HFFc6 (cell line): ENCODE data around the gene SPATS2L. TPM values are rescaled to one million over a fixed set of nuclear protein-coding genes. Genes with fewer than 3 reads are reported as not detected.

Source experiments
- DNase-seq: peaks from one replicate; pipeline ENCODE4 v3.0.0-alpha.2; 2018
- H3K27ac Mint-ChIP-seq: 2 replicates; pipeline ENCODE4 v1.8.0; 2020; ENCODE audit warnings: mild to moderate bottlenecking, mixed read lengths
- H3K27me3 Mint-ChIP-seq: 2 replicates; pipeline ENCODE4 v1.8.0; 2021; ENCODE audit warnings: mild to moderate bottlenecking, moderate library complexity, mixed read lengths; ENCODE audit not compliant: insufficient read depth
- H3K36me3 Mint-ChIP-seq: 2 replicates; pipeline ENCODE4 v1.8.0; 2021; ENCODE audit warnings: low read depth, mixed read lengths
- H3K4me1 Mint-ChIP-seq: 2 replicates; pipeline ENCODE4 v1.8.0; 2020; ENCODE audit warnings: low read depth, mixed read lengths
- H3K4me3 Mint-ChIP-seq: 2 replicates; pipeline ENCODE4 v1.8.0; 2020; ENCODE audit warnings: mild to moderate bottlenecking, moderate library complexity, mixed read lengths
- H3K9me3 Mint-ChIP-seq: 2 replicates; pipeline ENCODE4 v1.8.0; 2020; ENCODE audit warnings: mild to moderate bottlenecking, mixed read lengths
- total RNA-seq, 6 experiments: library from RNA; stranded (reverse); fragmentation: NEBNext Ultra II Directional; extraction: Animal tissue kit (Norgen Biotek cat#: 25700); gene quantifications; 2 replicates in 1 of 6; 3 replicates in 5 of 6; pipeline ENCODE4 v1.2.3, GENCODE V29; 2021
- TF ChIP-seq, protein P1 (sequence below): fragments of 200-600 bp; sonication (generic); IDR thresholded peaks from 2 replicates; pipeline ENCODE4 v1.5.0; 2021; ENCODE audit warnings: antibody characterized with exemption, mild to moderate bottlenecking

Gene SPATS2L
- total RNA-seq, 6 experiments from 2014 or later, result 146 to 205 (median 198) TPM

- H3K4me3 Mint-ChIP-seq, result no peak overlapping the region
- H3K27me3 Mint-ChIP-seq, result peaks cover 3% of the 10 kb centered on the region; the same call in 1 of the 2 replicates
- no peaks in the 10 kb centered on the region for H3K9me3 Mint-ChIP-seq
- TF ChIP-seq, protein P1, sequence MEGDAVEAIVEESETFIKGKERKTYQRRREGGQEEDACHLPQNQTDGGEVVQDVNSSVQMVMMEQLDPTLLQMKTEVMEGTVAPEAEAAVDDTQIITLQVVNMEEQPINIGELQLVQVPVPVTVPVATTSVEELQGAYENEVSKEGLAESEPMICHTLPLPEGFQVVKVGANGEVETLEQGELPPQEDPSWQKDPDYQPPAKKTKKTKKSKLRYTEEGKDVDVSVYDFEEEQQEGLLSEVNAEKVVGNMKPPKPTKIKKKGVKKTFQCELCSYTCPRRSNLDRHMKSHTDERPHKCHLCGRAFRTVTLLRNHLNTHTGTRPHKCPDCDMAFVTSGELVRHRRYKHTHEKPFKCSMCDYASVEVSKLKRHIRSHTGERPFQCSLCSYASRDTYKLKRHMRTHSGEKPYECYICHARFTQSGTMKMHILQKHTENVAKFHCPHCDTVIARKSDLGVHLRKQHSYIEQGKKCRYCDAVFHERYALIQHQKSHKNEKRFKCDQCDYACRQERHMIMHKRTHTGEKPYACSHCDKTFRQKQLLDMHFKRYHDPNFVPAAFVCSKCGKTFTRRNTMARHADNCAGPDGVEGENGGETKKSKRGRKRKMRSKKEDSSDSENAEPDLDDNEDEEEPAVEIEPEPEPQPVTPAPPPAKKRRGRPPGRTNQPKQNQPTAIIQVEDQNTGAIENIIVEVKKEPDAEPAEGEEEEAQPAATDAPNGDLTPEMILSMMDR, result no peak
- DNase-seq, result no peak
- no peaks in the 10 kb centered on the region for H3K36me3 Mint-ChIP-seq
- no peak overlapping the region for H3K27ac Mint-ChIP-seq
- H3K4me1 Mint-ChIP-seq, result peaks cover 4% of the 10 kb centered on the region; the same call in 1 of the 2 replicates
These were observed 34.2 kb upstream of the SPATS2L start for GRCh38 chr2:200272320-200272719.

- TF ChIP-seq, protein P1, result no peak
- no peak for DNase-seq
- Mint-ChIP-seq H3K27me3 (no peaks in the 10 kb centered on the region), H3K4me1 (peaks cover 4% of the 10 kb centered on the region; the same call in 1 of the 2 replicates), H3K36me3 (no peaks in the 10 kb centered on the region), H3K4me3 (no peak overlapping the region), H3K27ac (no peak overlapping the region), H3K9me3 (no peaks in the 10 kb centered on the region)
These were observed 32.1 kb upstream of the SPATS2L start for GRCh38 chr2:200274116-200275075.

DNA sequence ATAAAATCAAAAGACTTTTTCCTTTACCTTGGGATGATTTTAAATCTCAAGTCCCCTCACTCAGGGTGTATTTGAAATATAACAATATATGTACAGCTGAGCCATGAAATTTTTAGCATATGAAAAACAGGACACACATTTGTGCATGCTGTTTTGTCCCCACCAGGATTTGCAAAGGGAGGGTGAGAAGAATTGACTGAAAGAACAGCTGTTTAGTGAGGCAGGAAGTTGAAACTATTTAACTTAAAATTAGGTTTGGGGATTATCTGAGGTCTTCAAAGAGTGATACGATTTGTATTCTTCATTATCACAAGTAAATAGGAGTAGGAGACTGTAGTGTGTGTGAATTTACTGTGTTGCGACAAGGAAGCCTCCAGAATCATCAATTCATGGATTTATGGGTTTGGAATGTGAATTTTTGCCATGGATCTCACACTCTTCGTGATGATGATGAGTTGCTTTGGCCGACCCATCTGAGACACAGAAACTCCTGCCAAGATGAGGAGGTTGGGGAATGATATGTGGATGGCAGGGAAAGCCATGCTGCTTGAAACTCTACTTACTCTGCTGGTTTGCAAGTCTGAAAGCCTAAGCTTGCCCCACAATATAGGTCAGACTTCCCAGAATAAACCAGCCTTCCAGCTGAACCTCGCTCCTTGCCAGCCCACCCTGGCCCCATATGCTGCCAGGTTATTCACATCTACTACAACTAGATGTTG, 31.0 kb upstream of the SPATS2L start:
- no peaks in the 10 kb centered on the region for H3K9me3 Mint-ChIP-seq
- TF ChIP-seq, protein P1, result no peak
- no peaks in the 10 kb centered on the region for H3K27me3 Mint-ChIP-seq
- no peak overlapping the region for H3K27ac Mint-ChIP-seq
- peaks cover 4% of the 10 kb centered on the region; the same call in 1 of the 2 replicates for H3K4me1 Mint-ChIP-seq
- DNase-seq, result no peak
- H3K4me3 Mint-ChIP-seq, result no peak overlapping the region
- H3K36me3 Mint-ChIP-seq, result no peaks in the 10 kb centered on the region

DNA sequence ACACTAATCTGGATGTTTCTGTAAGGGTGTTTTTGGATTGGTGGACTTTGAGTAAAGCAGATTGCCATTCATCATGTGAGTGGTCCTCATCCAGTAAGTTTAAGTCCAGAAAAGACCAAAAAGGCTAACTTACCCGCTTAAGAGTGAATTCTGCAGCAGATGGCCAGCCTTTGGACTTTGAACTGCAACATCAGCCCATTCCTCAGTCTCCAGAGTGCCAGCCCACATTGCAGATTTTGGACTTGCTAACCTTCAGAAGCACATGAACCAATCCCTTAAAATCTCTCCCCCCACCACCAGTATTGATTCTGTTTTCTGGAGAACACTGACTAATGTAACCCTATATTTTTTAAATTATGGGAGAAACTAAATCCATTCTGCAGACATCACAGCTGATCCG, 30.0 kb upstream of the SPATS2L start:
- Mint-ChIP-seq H3K4me1 (peaks cover 4% of the 10 kb centered on the region; the same call in 1 of the 2 replicates), H3K36me3 (no peaks in the 10 kb centered on the region), H3K27ac (no peak overlapping the region), H3K9me3 (no peaks in the 10 kb centered on the region), H3K27me3 (no peaks in the 10 kb centered on the region), H3K4me3 (no peak overlapping the region)
- no peak for DNase-seq
- TF ChIP-seq, protein P1, result no peak

DNA sequence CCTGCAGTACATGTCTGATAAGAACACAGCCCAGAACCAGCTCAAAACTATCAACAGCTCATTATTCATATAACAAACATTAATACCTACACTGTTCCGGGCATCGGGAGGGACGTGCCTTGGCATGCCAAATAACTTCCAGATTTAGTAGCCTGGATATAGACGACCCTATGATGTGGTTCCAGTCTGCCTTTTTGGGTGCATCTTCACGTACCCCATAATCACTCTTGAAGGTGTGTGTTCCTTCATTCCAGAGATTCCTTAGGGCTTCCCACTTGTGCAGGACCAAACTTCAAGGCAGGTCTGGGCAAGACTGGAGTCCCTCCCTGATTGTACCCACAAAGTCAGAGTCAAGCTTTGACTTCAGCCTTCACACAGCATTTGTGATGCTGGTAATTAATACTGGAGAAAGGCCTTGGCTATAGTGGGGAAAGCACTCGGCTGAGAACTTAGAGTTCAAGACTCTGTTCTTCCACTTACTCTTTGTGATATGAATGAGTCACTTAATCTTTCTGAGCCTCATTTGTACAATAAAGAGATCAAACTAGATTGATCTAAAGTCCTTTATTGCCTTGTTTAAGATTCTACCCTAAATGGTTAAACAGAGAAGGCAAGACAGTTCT, 27.7 kb upstream of the SPATS2L start:
- Mint-ChIP-seq H3K27ac (no peak overlapping the region), H3K9me3 (no peaks in the 10 kb centered on the region)

More for the DNA sequence above, 27.7 kb upstream of the SPATS2L start:
- Mint-ChIP-seq H3K36me3 (no peaks in the 10 kb centered on the region), H3K4me3 (no peak overlapping the region), H3K4me1 (peaks cover 4% of the 10 kb centered on the region; the same call in 1 of the 2 replicates), H3K27me3 (peaks cover 3% of the 10 kb centered on the region; the same call in 1 of the 2 replicates)
- no peak for DNase-seq
- TF ChIP-seq, protein P1, result no peak
